SU-DHL-6 (cell line): ENCODE results near the gene MUC5B.

ENCODE experiments used
- EZH2phosphoT487 ChIP-seq: fragments of 200-600 bp; sonication (generic), shearing (Covaris generic); conservative IDR thresholded peaks from 2 replicates; pipeline ENCODE4 v1.6.1; 2018; ENCODE audit warnings: mild to moderate bottlenecking, antibody characterized with exemption, low read length, moderate library complexity, mixed read lengths
- TF ChIP-seq, protein P1 (sequence below): fragments of 200-600 bp; sonication (generic); IDR thresholded peaks from one replicate; pipeline ENCODE4 v1.5.1; 2017; ENCODE audit warnings: antibody characterized with exemption, mild to moderate bottlenecking, low read length, moderate library complexity; ENCODE audit not compliant: insufficient read depth, poor library complexity, severe bottlenecking

DNA sequence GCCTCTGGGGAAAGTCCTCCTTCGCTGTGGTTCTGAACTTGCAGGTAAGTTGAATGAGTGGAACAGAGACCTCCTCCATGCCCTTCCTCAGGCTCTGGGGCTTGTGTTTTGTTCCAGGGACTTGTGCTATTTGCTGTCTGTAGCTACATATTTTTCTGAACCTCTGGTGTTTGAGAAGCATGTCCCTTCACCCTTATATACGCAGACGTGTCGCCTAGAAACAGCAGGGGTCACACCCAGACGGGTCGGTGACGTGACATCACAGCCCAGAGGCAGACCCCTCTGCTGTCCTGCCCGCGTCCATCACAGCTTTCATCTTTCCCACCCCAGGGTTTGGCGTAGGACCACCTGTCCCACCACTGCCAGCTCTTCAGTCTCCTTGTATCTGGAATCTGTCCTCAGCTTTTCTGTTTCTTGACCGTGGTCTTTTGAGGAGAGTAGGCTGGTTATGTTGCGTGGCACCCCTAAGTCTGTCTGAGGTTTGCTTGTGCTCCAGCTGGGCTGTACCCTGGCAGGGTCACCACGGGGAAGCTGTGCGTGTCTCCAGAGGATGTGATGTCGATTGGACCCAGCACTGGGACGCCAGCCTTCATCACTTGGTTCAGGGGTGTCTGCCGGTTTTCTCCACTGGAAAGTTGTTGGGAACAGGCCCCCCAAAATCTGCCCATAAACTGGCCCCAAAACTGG is 13.4 kb upstream of the MUC5B start:
- TF ChIP-seq, protein P1, sequence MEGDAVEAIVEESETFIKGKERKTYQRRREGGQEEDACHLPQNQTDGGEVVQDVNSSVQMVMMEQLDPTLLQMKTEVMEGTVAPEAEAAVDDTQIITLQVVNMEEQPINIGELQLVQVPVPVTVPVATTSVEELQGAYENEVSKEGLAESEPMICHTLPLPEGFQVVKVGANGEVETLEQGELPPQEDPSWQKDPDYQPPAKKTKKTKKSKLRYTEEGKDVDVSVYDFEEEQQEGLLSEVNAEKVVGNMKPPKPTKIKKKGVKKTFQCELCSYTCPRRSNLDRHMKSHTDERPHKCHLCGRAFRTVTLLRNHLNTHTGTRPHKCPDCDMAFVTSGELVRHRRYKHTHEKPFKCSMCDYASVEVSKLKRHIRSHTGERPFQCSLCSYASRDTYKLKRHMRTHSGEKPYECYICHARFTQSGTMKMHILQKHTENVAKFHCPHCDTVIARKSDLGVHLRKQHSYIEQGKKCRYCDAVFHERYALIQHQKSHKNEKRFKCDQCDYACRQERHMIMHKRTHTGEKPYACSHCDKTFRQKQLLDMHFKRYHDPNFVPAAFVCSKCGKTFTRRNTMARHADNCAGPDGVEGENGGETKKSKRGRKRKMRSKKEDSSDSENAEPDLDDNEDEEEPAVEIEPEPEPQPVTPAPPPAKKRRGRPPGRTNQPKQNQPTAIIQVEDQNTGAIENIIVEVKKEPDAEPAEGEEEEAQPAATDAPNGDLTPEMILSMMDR = no peak
- no peak for TF ChIP-seq EZH2phosphoT487
